GDM1 (cell line): ENCODE data around the gene C2orf69.

Source experiments
- DNase-seq: peaks from one replicate; lab custom pipeline; 2025; lab: John Stamatoyannopoulos, UW

The C2orf69 gene

GRCh38 chr2:199968126-199968525, 57.0 kb downstream of the C2orf69 start:
- DNase-seq: no peak

- no peak for DNase-seq
These were observed 61.1 kb downstream of the C2orf69 start for GRCh38 chr2:199972088-199972626.

- DNase-seq: no peak
These were observed 62.6 kb downstream of the C2orf69 start for GRCh38 chr2:199973703-199974102.

- no peak for DNase-seq
These were observed 64.3 kb downstream of the C2orf69 start for GRCh38 chr2:199975273-199975895.
